B cell (primary cell): ENCODE results near the gene PIGZ. TPM values are rescaled to one million over a fixed set of nuclear protein-coding genes. Genes with fewer than 3 reads are reported as not detected.

Source experiments
- ATAC-seq: fragments of 200-7000 bp; cut with Tn5 transposase; one replicate; pipeline ENCODE4 v1.10.0; 2021; ENCODE audit warnings: low read depth, mild to moderate bottlenecking, moderate number of reproducible peaks, moderate library complexity
- CTCF ChIA-PET: fragments of 350-600 bp; sonication (Branson Sonifier 250); formaldehyde crosslinking; loops from one replicate; lab custom pipeline; 2021; ENCODE audit warnings: antibody characterized with exemption, inconsistent platforms; lab: Charles Lee
- POLR2A ChIA-PET: fragments of 350-600 bp; sonication (Branson Sonifier 250); formaldehyde crosslinking; loops from one replicate; lab custom pipeline; 2021; ENCODE audit warnings: antibody characterized with exemption; lab: Charles Lee
- DNase-seq: peaks from one replicate; pipeline ENCODE4 v3.0.0; 2013
- H2AFZ ChIP-seq: 2 replicates; pipeline ENCODE4 v1.6.1; 2012; ENCODE audit warnings: mild to moderate bottlenecking, low read depth, low read length; ENCODE audit not compliant: insufficient read depth, poor library complexity, severe bottlenecking
- H3K27ac ChIP-seq, 2 donors: 1 replicate in 1 of 2; 2 replicates in 1 of 2; pipeline ENCODE4 v1.5.1; 2012 to 2013; ENCODE audit warnings: low read length in 2 of 2, mild to moderate bottlenecking in 2 of 2, moderate library complexity in 1 of 2
- H3K27me3 ChIP-seq, 4 experiments: fragments of 200-600 bp in 1 of 4; sonication (generic) in 1 of 4; replicated peaks in 1 of 4; 1 replicate in 2 of 4; 2 replicates in 2 of 4; pipeline versions ENCODE4 v1.6.1 to v1.7.0; 2013 to 2016; ENCODE audit warnings: low read length in 3 of 4, mild to moderate bottlenecking in 2 of 4, mixed read lengths in 1 of 4, moderate library complexity in 1 of 4; ENCODE audit not compliant: insufficient read depth in 4 of 4, control insufficient read depth in 3 of 4; ENCODE audit errors: control extremely low read depth in 1 of 4
- H3K36me3 ChIP-seq, 2 experiments: replicated peaks in 1 of 2; 1 replicate in 1 of 2; 2 replicates in 1 of 2; pipeline versions ENCODE4 v1.6.1 to v1.7.1; 2013; ENCODE audit warnings: low read length in 1 of 2; ENCODE audit not compliant: insufficient read depth in 2 of 2, control insufficient read depth in 1 of 2; ENCODE audit errors: control extremely low read depth in 1 of 2, extremely low read depth in 1 of 2
- H3K4me1 ChIP-seq, 2 donors: fragments of 200-600 bp in 1 of 2; sonication (generic) in 1 of 2; 1 replicate in 1 of 2; 2 replicates in 1 of 2; pipeline versions ENCODE4 v1.5.1 to v1.6.1; 2013 to 2017; ENCODE audit warnings: low read length in 2 of 2; ENCODE audit not compliant: control insufficient read depth in 2 of 2, insufficient read depth in 2 of 2
- H3K4me2 ChIP-seq: replicated peaks from 2 replicates; pipeline ENCODE3; 2012; ENCODE audit warnings: mild to moderate bottlenecking, low read depth, low read length; ENCODE audit not compliant: poor library complexity, severe bottlenecking
- H3K4me3 ChIP-seq, 5 experiments: fragments of 200-600 bp in 1 of 5; sonication (generic) in 1 of 5; 1 replicate in 3 of 5; 2 replicates in 2 of 5; pipeline versions ENCODE4 v1.5.1 to v1.7.0; 2011 to 2016; ENCODE audit warnings: low read length in 4 of 5, mild to moderate bottlenecking in 4 of 5, low read depth in 2 of 5, control low read depth in 1 of 5, moderate library complexity in 1 of 5; ENCODE audit not compliant: insufficient read depth in 1 of 5; ENCODE audit errors: control extremely low read depth in 1 of 5, extremely low read depth in 1 of 5
- H3K79me2 ChIP-seq: fragments of 200-600 bp; sonication (generic); one replicate; pipeline ENCODE4 v1.6.0; 2016; ENCODE audit warnings: low read length; ENCODE audit not compliant: control insufficient read depth, insufficient read depth
- H3K9ac ChIP-seq: fragments of 200-600 bp; sonication (generic); 2 replicates; pipeline ENCODE4 v1.6.1; 2017; ENCODE audit warnings: mild to moderate bottlenecking, low read length, moderate library complexity
- H3K9me3 ChIP-seq, 3 donors: one replicate each; pipeline versions ENCODE4 v1.6.1 to v1.7.1; 2013; ENCODE audit warnings: low read length in 2 of 3; ENCODE audit not compliant: control insufficient read depth in 2 of 3, insufficient read depth in 1 of 3; ENCODE audit errors: control extremely low read depth in 1 of 3
- H4K20me1 ChIP-seq: 2 replicates; pipeline ENCODE4 v1.6.0; 2012; ENCODE audit warnings: mild to moderate bottlenecking, low read length; ENCODE audit not compliant: insufficient read depth, control insufficient read depth, poor library complexity, severe bottlenecking
- H3K27ac Mint-ChIP-seq: one replicate; pipeline ENCODE4 v1.8.0; 2021; ENCODE audit warnings: mixed read lengths
- H3K27me3 Mint-ChIP-seq: one replicate; pipeline ENCODE4 v1.8.0; 2021; ENCODE audit warnings: mixed read lengths
- H3K4me1 Mint-ChIP-seq: one replicate; pipeline ENCODE4 v1.8.0; 2021; ENCODE audit warnings: mixed read lengths
- H3K4me3 Mint-ChIP-seq: one replicate; pipeline ENCODE4 v1.8.0; 2021; ENCODE audit warnings: mixed read lengths
- H3K9me3 Mint-ChIP-seq: one replicate; pipeline ENCODE4 v1.8.0; 2022; ENCODE audit warnings: mixed read lengths; ENCODE audit not compliant: insufficient read depth
- CTCF ChIP-seq: fragments of 200-600 bp; IDR thresholded peaks from one replicate; pipeline ENCODE4 v1.8.0; 2022; ENCODE audit warnings: antibody characterized with exemption, mild to moderate bottlenecking
- EZH2 ChIP-seq: IDR thresholded peaks from 2 replicates; pipeline ENCODE4 v1.6.1; 2012; ENCODE audit warnings: borderline replicate concordance, low read depth, mild to moderate bottlenecking, moderate library complexity, low read length; ENCODE audit not compliant: insufficient read depth, poor library complexity, severe bottlenecking
- WGBS: methylation state at CpG from one replicate; pipeline ENCODE4 v1.1.5; 2013; ENCODE audit warnings: missing lambda C conversion rate; ENCODE audit not compliant: insufficient coverage; 5-methylcytosine and 5-hydroxymethylcytosine counted together
- intact Hi-C: fragments of 100-400 bp; cut with micrococcal nuclease; formaldehyde crosslinking; loops from one replicate; pipeline ENCODE4 v1.10.0; 2022
- polyA plus RNA-seq: library from polyadenylated mRNA; depleted of rRNA; stranded (reverse); fragments of >200 nt; gene quantifications from 2 replicates; pipeline ENCODE4 v1.2.3, GENCODE V29; 2012
- total RNA-seq, 2 donors: library from RNA; stranded (reverse); fragments of 120-200 nt in 1 of 2; gene quantifications; 1 replicate in 1 of 2; 2 replicates in 1 of 2; pipeline versions ENCODE4 v1.2.3 to v1.2.4, GENCODE V29; 2013 to 2022

PIGZ gene
- total and polyA plus RNA-seq, 2 donors (not counting 1 experiment from before 2014, with no cell fraction given) = 2.2 to 3.9 TPM

GRCh38 chr3:197012540-197012883 lies 43.9 kb upstream of the PIGZ start:
- no peaks in the 10 kb centered on the region for H4K20me1 ChIP-seq
- no peak overlapping the region for H3K4me3 Mint-ChIP-seq
- H3K9me3 ChIP-seq = peaks cover 0 to 3% (median 0%) of the 10 kb centered on the region in 3 donors
- peaks cover 0 to 6% (median 3%) of the 10 kb centered on the region in 4 experiments for H3K27me3 ChIP-seq
- H3K27ac ChIP-seq = no peak overlapping the region
- H3K9ac ChIP-seq = no peak overlapping the region
- ATAC-seq (no peak), DNase-seq (no peak)
- CTCF ChIA-PET = no interaction called here
- 88% methylated on average over 5 of the region's 7 CpGs for WGBS
- H3K27me3 Mint-ChIP-seq = peaks cover 10% of the 10 kb centered on the region
- H2AFZ ChIP-seq = no peak overlapping the region
- no peaks in the 10 kb centered on the region for H3K36me3 ChIP-seq
- intact Hi-C loops = no loop called here
- H3K4me3 ChIP-seq = no peak overlapping the region
- no peaks in the 10 kb centered on the region for H3K9me3 Mint-ChIP-seq
- no peaks in the 10 kb centered on the region for H3K4me1 ChIP-seq
- no peaks in the 10 kb centered on the region for H3K79me2 ChIP-seq
- H3K4me2 ChIP-seq = no peak overlapping the region
- H3K4me1 Mint-ChIP-seq = no peaks in the 10 kb centered on the region
- H3K27ac Mint-ChIP-seq = no peak overlapping the region
- no peak for TF ChIP-seq CTCF
- TF ChIP-seq EZH2 = no peak
- POLR2A ChIA-PET = no interaction called here

GRCh38 chr3:197011780-197012539 lies 43.3 kb upstream of the PIGZ start:
- Histone ChIP-seq H3K9me3 (peaks cover 0 to 3% (median 0%) of the 10 kb centered on the region in 3 donors), H3K4me2 (no peak overlapping the region), H2AFZ (no peak overlapping the region), H3K36me3 (no peaks in the 10 kb centered on the region), H3K9ac (no peak overlapping the region), H3K79me2 (no peaks in the 10 kb centered on the region), H3K27ac (no peak overlapping the region), H3K4me3 (no peak overlapping the region), H3K27me3 (peaks cover 0 to 8% (median 3%) of the 10 kb centered on the region in 4 experiments), H3K4me1 (no peaks in the 10 kb centered on the region), H4K20me1 (no peaks in the 10 kb centered on the region)
- Mint-ChIP-seq H3K27me3 (peaks cover 10% of the 10 kb centered on the region), H3K4me1 (no peaks in the 10 kb centered on the region), H3K27ac (no peak overlapping the region), H3K9me3 (no peaks in the 10 kb centered on the region), H3K4me3 (no peak overlapping the region)
- WGBS = 97% methylated on average over 25 of the region's 25 CpGs
- ChIA-PET CTCF (interaction anchor here (1.0 kb wide), 1 partner anchor 42 kb away, joined by 3 read pairs; no protein-coding TSS in a partner anchor), POLR2A (no interaction called here)
- DNase-seq = no peak
- TF ChIP-seq EZH2 (no peak), CTCF (no peak)
- intact Hi-C loops = no loop called here
- no peak for ATAC-seq
